Measurements from ENCODE around the gene KRTAP9-9.
"Not testable (repeated sequence)": the region's sequence is repeated elsewhere in the genome, so short reads cannot be mapped to it uniquely, and the experiment has no call there.

The KRTAP9-9 gene

GRCh38 chr17:41255381-41256290 lies at the start of gene KRTAP9-9:
Gene KRTAP9-9 (plus strand): TSS chr17:41255384.
- not testable (repeated sequence) for H3K27ac Mint-ChIP-seq; H3K36me3 Mint-ChIP-seq; H3K4me3 Mint-ChIP-seq; ATAC-seq; H3K4me1 Mint-ChIP-seq; H3K9me3 Mint-ChIP-seq; DNase-seq (ENCODE audit: low spot score in 2 of 2)

- H3K27ac Mint-ChIP-seq = no peak overlapping the region
- ATAC-seq = peak; percentile 73
Observed at GRCh38 chr17:41211845-41212466, 43.2 kb upstream of the KRTAP9-9 start.

GRCh38 chr17:41212524-41213169 lies 42.5 kb upstream of the KRTAP9-9 start:
- H3K4me1 Mint-ChIP-seq = no peaks in the 10 kb centered on the region
- H3K36me3 Mint-ChIP-seq = no peaks in the 10 kb centered on the region
- ATAC-seq = no peak
- H3K4me3 Mint-ChIP-seq = no peak overlapping the region
- H3K27ac Mint-ChIP-seq = no peak overlapping the region
- no peak for DNase-seq (ENCODE audit: low spot score in 2 of 2)
- no peaks in the 10 kb centered on the region for H3K9me3 Mint-ChIP-seq

More at GRCh38 chr17:41211845-41212466, 43.2 kb upstream of the KRTAP9-9 start:
- no peak overlapping the region for H3K4me3 Mint-ChIP-seq
- H3K9me3 Mint-ChIP-seq = no peaks in the 10 kb centered on the region
- DNase-seq (ENCODE audit: low spot score in 2 of 2) = no peak
- H3K4me1 Mint-ChIP-seq = no peaks in the 10 kb centered on the region
- no peaks in the 10 kb centered on the region for H3K36me3 Mint-ChIP-seq

- H3K4me1 Mint-ChIP-seq = no peaks in the 10 kb centered on the region
- peaks cover 6% of the 10 kb centered on the region for H3K9me3 Mint-ChIP-seq
- DNase-seq (ENCODE audit: low spot score in 2 of 2) = no peak
- no peak overlapping the region for H3K27ac Mint-ChIP-seq
- no peak for ATAC-seq
- no peak overlapping the region for H3K4me3 Mint-ChIP-seq
- no peaks in the 10 kb centered on the region for H3K36me3 Mint-ChIP-seq
Observed at GRCh38 chr17:41215681-41216080, 39.5 kb upstream of the KRTAP9-9 start.

- Mint-ChIP-seq H3K4me1 (no peaks in the 10 kb centered on the region), H3K36me3 (no peaks in the 10 kb centered on the region), H3K9me3 (peaks cover 6% of the 10 kb centered on the region), H3K4me3 (no peak overlapping the region), H3K27ac (no peak overlapping the region)
- ATAC-seq (no peak), DNase-seq (ENCODE audit: low spot score in 2 of 2) (no peak)
Observed at GRCh38 chr17:41223821-41224220, 31.4 kb upstream of the KRTAP9-9 start.

- DNase-seq (ENCODE audit: low spot score in 2 of 2) = no peak
- Mint-ChIP-seq H3K27ac (no peak overlapping the region), H3K36me3 (no peaks in the 10 kb centered on the region), H3K4me3 (no peak overlapping the region), H3K4me1 (peaks cover 6% of the 10 kb centered on the region), H3K9me3 (no peaks in the 10 kb centered on the region)
- ATAC-seq = no peak
Observed at GRCh38 chr17:41226051-41226450, 29.1 kb upstream of the KRTAP9-9 start.

GRCh38 chr17:41226598-41227095 lies 28.5 kb upstream of the KRTAP9-9 start, which contains the start of gene KRTAP9-2:
Gene KRTAP9-2 (plus strand): TSS chr17:41226648. CDS start chr17:41226655, 7 bp downstream.
- H3K27ac Mint-ChIP-seq; ATAC-seq; H3K9me3 Mint-ChIP-seq; H3K36me3 Mint-ChIP-seq; H3K4me1 Mint-ChIP-seq; H3K4me3 Mint-ChIP-seq; DNase-seq (ENCODE audit: low spot score in 2 of 2): not testable (repeated sequence)

GRCh38 chr17:41230094-41230493 lies 25.1 kb upstream of the KRTAP9-9 start:
- DNase-seq (ENCODE audit: low spot score in 2 of 2) (no peak), ATAC-seq (no peak)
- Mint-ChIP-seq H3K9me3 (no peaks in the 10 kb centered on the region), H3K27ac (no peak overlapping the region), H3K4me1 (peaks cover 6% of the 10 kb centered on the region), H3K4me3 (no peak overlapping the region), H3K36me3 (no peaks in the 10 kb centered on the region)

- no peaks in the 10 kb centered on the region for H3K36me3 Mint-ChIP-seq
- ATAC-seq (no peak), DNase-seq (ENCODE audit: low spot score in 2 of 2) (no peak)
- no peaks in the 10 kb centered on the region for H3K9me3 Mint-ChIP-seq
- peaks cover 6% of the 10 kb centered on the region for H3K4me1 Mint-ChIP-seq
- no peak overlapping the region for H3K4me3 Mint-ChIP-seq
- H3K27ac Mint-ChIP-seq = no peak overlapping the region
Observed at GRCh38 chr17:41231731-41232130, 23.5 kb upstream of the KRTAP9-9 start.

- H3K27ac Mint-ChIP-seq; ATAC-seq; H3K36me3 Mint-ChIP-seq; H3K4me3 Mint-ChIP-seq; DNase-seq (ENCODE audit: low spot score in 2 of 2); H3K9me3 Mint-ChIP-seq; H3K4me1 Mint-ChIP-seq: not testable (repeated sequence)
Observed at GRCh38 chr17:41232399-41233105, 22.6 kb upstream of the KRTAP9-9 start, which contains the start of gene KRTAP9-3. Gene KRTAP9-3 (plus strand): TSS chr17:41232449. CDS start chr17:41232502, 53 bp downstream.

GRCh38 chr17:41237116-41237515 lies 18.1 kb upstream of the KRTAP9-9 start:
- ATAC-seq = not testable (repeated sequence)

GRCh38 chr17:41237949-41238437 lies 17.2 kb upstream of the KRTAP9-9 start, which contains the start of gene KRTAP9-8:
Gene KRTAP9-8 (plus strand): TSS chr17:41237999. CDS start chr17:41238052, 53 bp downstream.
- ATAC-seq; DNase-seq (ENCODE audit: low spot score in 2 of 2); H3K27ac Mint-ChIP-seq; H3K9me3 Mint-ChIP-seq; H3K36me3 Mint-ChIP-seq; H3K4me3 Mint-ChIP-seq; H3K4me1 Mint-ChIP-seq: not testable (repeated sequence)

More at GRCh38 chr17:41237116-41237515, 18.1 kb upstream of the KRTAP9-9 start:
- H3K4me1 Mint-ChIP-seq; DNase-seq (ENCODE audit: low spot score in 2 of 2); H3K36me3 Mint-ChIP-seq; H3K27ac Mint-ChIP-seq; H3K9me3 Mint-ChIP-seq; H3K4me3 Mint-ChIP-seq: not testable (repeated sequence)

- ATAC-seq; H3K4me1 Mint-ChIP-seq; H3K9me3 Mint-ChIP-seq; H3K36me3 Mint-ChIP-seq; H3K27ac Mint-ChIP-seq; DNase-seq (ENCODE audit: low spot score in 2 of 2); H3K4me3 Mint-ChIP-seq: not testable (repeated sequence)
Observed at GRCh38 chr17:41246995-41247787, 8.0 kb upstream of the KRTAP9-9 start.

All from stimulated activated effector memory CD8-positive, alpha-beta T cell treated with anti-CD3 and anti-CD28 coated beads, Interleukin-12 subunit alpha, Interleukin-12 subunit beta, amount 100 ng/mL, for 72 hours (primary cell).